DLD1 (cell line): ENCODE measurements around the gene ATP6V1B1.
"Not testable (repeated sequence)": the region's sequence is repeated elsewhere in the genome, so short reads cannot be mapped to it uniquely, and the experiment has no call there.

Experiments used
- in situ Hi-C: cut with HindIII; loops from 2 replicates; pipeline ENCODE4 v1.10.0; 2017; ENCODE audit warnings: low sequenced_read_pairs

The ATP6V1B1 gene

DNA sequence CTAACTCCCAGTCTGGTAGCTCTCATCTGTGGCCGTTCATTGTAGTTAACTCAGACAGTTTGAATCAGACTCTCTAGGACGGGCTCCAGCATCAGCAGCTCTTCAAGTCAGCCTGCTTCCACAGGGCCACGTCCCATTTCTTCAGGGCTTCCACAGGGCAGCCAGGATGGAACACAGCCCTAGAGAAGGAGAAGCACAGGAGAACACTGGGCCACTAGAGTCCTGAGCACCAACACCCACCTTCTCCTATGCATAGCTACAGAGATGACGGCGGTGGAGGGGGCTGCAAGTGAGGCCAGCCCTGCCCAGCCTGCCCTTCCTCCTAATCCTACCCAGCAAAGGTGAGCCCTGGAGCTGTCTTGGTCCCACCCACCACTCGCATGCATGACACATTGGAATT, 69.2 kb downstream of the ATP6V1B1 start:
- in situ Hi-C loops, result no loop called here

DNA sequence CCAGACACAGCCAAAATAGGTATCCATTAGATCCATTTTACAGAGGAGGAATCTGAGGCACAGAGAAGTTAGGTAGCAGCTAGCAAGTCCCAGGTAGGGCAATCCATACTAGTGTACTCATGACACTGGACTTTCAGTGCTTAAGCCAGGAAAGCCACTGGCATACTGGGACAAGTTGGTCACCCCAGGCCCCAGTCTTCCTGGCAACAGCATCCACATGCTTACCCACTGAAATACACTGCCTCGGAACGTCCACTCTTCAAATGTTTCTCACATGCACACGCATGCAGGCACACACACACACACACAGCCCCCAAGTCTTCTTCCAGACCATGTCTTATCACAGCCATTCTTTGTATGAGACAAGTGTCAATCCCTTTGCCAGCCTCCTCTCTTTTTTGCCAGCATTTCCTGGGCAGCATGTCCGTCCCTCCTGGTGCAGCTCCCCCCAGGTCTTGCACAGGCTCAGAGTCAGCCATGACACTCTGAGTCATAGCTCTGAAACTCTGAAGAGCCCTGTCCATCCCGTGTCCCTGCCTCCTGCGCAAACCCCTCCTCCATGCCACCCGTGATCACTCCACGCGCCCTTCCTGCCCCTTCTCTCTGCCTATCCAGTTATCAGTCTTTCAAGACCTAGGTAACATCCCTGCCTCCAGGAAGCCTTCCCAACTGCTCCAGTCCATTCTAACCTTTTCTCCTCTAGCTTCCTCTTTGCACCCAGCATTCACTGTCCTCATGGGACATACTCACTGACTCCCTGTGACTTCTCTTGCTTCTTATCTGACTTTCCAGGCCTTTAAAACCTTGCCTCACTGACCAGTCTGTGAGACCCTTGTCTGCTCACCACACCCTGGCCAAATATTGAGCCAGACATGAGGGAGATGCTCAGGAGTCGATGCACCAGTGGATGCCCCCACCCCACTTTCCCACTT, 69.8 kb downstream of the ATP6V1B1 start:
- in situ Hi-C loops, result no loop called here

- in situ Hi-C loops, result no loop called here
These were observed 70.6 kb downstream of the ATP6V1B1 start for GRCh38 chr2:71006323-71006722.

DNA sequence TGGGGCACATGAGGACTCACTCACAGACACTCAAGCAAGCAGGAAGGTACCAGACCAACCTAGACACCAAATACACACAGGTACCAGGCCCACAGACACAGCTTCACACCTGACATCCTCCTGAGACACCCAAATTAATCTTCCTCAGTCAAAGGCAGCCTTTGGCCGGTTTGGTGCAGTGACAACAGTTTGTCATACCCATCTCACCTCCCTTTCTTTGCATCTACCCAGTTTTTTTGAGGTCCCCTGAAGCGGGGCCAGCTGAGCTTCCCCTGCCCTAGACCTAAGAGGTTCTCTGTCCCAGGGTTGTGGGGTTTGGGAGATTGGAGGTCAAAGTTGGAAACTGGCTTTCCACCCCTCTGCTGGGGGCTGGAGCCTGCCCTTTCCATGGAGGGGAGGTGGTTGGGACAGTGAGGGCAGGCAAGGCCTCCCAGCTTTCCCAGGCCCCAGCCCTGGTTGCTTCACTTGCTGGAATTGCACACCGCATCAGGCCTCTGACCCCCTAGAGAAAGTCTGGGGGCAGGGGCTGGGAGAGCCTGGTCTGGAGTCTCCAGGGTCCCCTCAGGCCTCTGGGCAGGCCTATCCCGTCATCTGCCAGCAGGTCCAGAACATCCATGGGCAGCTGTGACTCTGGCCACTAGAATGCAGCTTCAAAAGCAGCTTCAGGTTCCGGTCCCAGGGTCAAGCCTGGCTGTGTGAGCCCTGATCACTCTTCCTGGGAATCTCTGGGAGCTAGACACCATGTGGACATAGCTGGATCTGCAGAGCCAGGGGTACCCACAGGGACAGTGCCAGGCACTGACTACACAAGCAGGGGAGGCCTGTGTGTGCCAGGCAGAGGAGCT, 71.5 kb downstream of the ATP6V1B1 start:
- in situ Hi-C loops, result no loop called here

DNA sequence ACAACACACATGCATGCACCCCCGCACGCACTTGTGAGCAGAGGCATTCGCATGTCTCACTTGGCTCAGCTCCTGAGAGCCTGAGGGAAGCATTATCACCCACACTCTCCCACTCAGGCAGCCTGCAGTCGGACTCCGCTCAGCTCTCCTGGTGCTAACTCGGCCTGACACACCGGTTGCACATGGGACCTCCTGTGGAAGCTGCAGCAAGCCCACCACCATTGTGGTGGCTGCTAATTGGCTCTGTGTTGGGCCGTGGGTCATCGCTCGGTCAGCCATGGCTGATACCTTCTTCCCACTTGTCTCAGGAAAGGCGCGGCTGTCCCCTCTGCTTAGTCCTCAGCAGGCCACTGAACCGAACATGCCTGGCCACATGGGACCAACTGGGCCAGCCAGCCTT, 72.6 kb downstream of the ATP6V1B1 start:
- in situ Hi-C loops, result no loop called here

- in situ Hi-C loops, result not testable (repeated sequence)
These were observed 76.1 kb downstream of the ATP6V1B1 start for GRCh38 chr2:71011786-71012185.
